Right lobe of liver (tissue), 4 donors: ENCODE data around the gene GPC6.

Source experiments
- POLR2A ChIP-seq: fragments of 450-650 bp; IDR thresholded peaks from one replicate; pipeline ENCODE4 v1.6.1; 2017; ENCODE audit warnings: antibody characterized with exemption, mild to moderate bottlenecking
- TF ChIP-seq, protein P1 (sequence below), 4 donors: fragments of 200-600 bp in 3 of 4; fragments of 450-650 bp in 1 of 4; IDR thresholded peaks; one replicate each; pipeline versions ENCODE4 v1.5.1 to v1.8.0; 2016 to 2022; ENCODE audit warnings: antibody characterized with exemption in 4 of 4, mild to moderate bottlenecking in 2 of 4
- donor health status: DM: no; HTN: no; CAD: no.
- donor health status: DM: no; HTN: no; CAD: no.
- donor health status: DM: no; HTN: yes; CAD: no.

DNA sequence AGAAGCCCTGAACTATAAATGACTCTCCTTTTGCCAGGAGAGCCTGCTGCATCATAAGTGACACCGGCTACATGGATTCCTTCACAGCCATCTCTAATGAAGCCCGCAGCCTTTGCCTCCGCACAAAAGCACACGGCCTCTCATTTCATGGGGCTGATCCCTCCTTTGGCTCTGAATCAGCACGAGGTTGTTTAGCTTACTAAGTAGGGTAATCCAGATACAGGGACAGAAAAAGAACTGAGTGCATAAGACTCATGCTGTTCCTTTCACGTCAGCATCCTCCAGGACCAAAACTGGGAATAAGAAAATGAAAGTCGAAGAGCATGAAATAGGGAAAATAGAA, 1116.6 kb downstream of the GPC6 start:
- TF ChIP-seq, protein P1, sequence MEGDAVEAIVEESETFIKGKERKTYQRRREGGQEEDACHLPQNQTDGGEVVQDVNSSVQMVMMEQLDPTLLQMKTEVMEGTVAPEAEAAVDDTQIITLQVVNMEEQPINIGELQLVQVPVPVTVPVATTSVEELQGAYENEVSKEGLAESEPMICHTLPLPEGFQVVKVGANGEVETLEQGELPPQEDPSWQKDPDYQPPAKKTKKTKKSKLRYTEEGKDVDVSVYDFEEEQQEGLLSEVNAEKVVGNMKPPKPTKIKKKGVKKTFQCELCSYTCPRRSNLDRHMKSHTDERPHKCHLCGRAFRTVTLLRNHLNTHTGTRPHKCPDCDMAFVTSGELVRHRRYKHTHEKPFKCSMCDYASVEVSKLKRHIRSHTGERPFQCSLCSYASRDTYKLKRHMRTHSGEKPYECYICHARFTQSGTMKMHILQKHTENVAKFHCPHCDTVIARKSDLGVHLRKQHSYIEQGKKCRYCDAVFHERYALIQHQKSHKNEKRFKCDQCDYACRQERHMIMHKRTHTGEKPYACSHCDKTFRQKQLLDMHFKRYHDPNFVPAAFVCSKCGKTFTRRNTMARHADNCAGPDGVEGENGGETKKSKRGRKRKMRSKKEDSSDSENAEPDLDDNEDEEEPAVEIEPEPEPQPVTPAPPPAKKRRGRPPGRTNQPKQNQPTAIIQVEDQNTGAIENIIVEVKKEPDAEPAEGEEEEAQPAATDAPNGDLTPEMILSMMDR (IDR thresholded peaks at IDR 0.05) = no peak
- TF ChIP-seq POLR2A = no peak
